HG03108 (cell line): Measurements from ENCODE around the gene HECTD2.
"Not testable (repeated sequence)": the region's sequence is repeated elsewhere in the genome, so short reads cannot be mapped to it uniquely, and the experiment has no call there.

Experiments used
- ATAC-seq: cut with Tn5 transposase; IDR thresholded peaks from one replicate; pipeline ENCODE4 v1.9.1; 2021; ENCODE audit warnings: moderate library complexity; ENCODE audit not compliant: unreplicated experiment

HECTD2 gene

GRCh38 chr10:91412354-91413087 is 2.4 kb downstream of the HECTD2 start:
- ATAC-seq, result no peak

GRCh38 chr10:91415816-91416215 is 5.7 kb downstream of the HECTD2 start:
- no peak for ATAC-seq

- no peak for ATAC-seq
Observed at GRCh38 chr10:91416339-91416855, 6.3 kb downstream of the HECTD2 start.

DNA sequence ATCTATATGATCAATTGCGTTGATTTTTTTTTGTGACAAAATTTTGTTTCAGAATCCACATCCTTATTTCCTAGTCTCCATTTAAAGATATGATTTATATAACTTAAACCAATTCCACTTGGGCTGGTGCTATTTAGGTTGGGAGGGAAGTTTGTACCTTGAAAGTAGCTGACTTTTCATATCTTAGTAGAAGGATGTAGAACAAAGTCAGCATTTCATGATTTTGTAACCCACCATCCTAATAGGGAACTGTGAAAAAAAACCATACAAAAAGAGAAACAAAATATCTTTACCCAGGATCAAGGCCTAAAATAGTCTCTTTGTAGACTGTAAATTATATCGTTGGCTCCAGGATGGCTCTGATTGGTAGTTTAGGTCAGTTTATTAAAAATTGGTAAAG is 8.3 kb downstream of the HECTD2 start:
- ATAC-seq, result no peak

- no peak for ATAC-seq
Observed at GRCh38 chr10:91420868-91421267, 10.7 kb downstream of the HECTD2 start.

- ATAC-seq, result no peak
Observed at GRCh38 chr10:91422915-91423314, 12.8 kb downstream of the HECTD2 start.

- no peak for ATAC-seq
Observed at GRCh38 chr10:91424016-91424415, 13.9 kb downstream of the HECTD2 start.

GRCh38 chr10:91432175-91432574 is 22.0 kb downstream of the HECTD2 start:
- no peak for ATAC-seq

- ATAC-seq, result no peak
Observed at GRCh38 chr10:91433620-91434019, 23.5 kb downstream of the HECTD2 start.

GRCh38 chr10:91434041-91434440 is 23.9 kb downstream of the HECTD2 start:
- no peak for ATAC-seq

GRCh38 chr10:91435241-91435640 is 25.1 kb downstream of the HECTD2 start:
- ATAC-seq, result no peak

GRCh38 chr10:91438228-91438627 is 28.1 kb downstream of the HECTD2 start:
- not testable (repeated sequence) for ATAC-seq

GRCh38 chr10:91444211-91445182 is 34.4 kb downstream of the HECTD2 start:
- no peak for ATAC-seq

DNA sequence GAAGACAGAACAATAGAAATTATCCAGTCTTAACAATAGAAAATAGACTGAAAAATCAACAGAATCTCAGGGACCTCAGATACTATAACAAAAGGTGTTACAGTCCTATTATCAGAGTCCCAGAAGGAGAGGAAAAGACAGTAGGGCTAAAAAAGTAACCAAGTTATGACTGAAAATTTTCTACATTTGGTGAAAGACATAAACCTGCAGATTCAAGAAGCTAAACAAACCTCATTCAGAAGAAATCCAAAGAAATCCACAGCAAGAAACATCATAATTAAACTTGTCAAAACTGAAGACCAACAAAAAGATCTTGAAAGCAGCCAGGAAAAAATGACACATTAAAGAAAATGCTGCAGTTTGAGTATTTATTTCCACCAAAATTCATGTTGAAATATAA is 41.9 kb downstream of the HECTD2 start:
- ATAC-seq, result no peak

DNA sequence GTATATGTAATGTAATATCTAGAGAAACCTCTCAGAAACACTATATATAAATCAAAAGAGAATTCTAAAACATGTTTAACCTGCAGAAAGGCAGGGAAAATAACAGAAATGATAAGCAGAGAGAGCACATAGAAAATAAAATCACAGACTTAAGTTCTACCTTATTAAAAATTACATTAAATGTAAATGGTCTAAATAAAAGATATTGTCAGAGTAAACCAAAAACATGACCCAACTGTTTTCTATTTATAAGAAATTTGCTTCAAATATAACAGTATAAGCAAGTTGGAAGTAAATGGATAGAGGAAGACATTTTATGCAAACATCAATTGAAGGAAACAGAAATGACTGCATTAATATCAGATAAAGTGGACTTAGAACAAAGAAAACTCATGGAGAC is 43.4 kb downstream of the HECTD2 start:
- ATAC-seq, result no peak

GRCh38 chr10:91455135-91455534 is 45.0 kb downstream of the HECTD2 start:
- ATAC-seq, result not testable (repeated sequence)

DNA sequence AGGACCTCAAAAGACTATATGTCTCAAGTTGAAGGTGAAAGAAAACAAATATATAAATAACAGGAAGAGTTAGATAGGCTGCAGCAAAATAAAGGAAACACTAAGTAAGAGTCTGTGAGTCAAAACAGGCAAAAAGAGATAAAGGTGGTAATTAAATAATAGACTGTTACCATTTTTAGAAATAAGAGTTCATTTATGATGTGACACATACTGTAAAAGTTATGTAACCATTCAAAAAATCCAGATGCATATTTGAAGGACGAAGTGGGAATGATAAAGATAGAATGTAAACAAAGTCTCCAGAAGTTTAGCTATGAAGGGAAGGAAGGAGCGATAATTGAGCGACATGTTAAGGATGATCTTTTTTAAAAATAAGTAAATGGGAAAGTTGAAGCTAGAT is 50.5 kb downstream of the HECTD2 start:
- ATAC-seq, result no peak

DNA sequence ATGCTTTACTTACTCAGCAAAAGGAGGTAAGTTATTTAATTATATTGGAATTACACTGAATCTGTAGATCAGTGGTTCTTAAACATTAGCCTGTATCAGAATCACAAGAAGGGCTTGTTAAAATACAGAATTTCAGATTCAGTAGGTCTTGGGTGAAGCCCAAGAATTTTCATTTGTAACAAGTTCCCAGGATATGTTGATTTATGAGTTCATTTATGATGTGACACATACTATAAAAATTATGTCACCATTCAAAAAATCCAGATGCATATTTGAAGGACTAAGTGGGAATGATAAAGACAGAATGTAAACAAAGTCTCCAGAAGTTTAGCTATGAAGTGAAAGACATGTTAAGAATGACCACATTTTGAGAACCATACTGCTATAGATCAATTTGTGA is 52.3 kb downstream of the HECTD2 start:
- no peak for ATAC-seq

- no peak for ATAC-seq
Observed at GRCh38 chr10:91464500-91464899, 54.4 kb downstream of the HECTD2 start.

GRCh38 chr10:91465261-91465660 is 55.1 kb downstream of the HECTD2 start:
- no peak for ATAC-seq

DNA sequence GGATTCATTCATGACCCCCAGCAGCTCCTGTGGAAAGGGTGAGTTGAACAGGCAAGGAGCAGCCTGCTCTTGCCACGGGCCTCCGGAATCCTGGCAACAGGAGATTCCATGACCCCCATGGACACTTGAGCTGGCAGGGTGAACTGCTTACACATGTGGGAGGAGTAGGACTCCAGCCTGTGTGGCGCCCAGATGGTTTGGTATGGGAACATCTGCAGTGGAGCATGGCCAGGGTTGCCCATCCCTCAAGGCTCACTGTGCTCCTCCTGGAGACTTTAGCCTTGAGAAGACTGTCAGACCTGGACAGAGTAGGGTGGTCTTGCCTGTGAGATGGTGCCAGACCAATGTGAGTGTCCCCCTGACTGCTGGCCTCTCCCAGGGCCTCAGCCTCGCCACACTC is 57.0 kb downstream of the HECTD2 start:
- no peak for ATAC-seq

DNA sequence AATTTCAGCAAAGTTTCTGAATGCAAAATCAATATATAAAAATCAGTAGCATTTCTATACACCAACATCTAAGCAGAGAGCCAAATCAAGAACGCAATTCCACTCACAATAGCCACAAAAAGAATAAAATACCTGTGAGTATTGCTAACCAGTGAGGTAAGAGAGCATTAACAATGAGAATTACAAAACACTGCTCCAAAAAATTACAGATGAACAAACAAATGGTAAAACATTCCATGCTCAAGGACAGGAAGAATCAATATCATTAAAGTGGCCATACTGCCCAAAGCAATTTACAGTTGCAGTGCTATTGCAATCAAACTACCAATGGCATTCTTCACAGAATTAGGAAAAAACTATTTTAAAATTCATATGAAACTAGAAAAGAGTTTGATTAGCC is 61.5 kb downstream of the HECTD2 start:
- no peak for ATAC-seq
